Measurements from ENCODE around the gene DNM3.
A peak's percentile ranks its signal among the peaks of the same experiment; 100 is the strongest.

DNM3 gene

GRCh38 chr1:172254521-172255222 is 413.4 kb downstream of the DNM3 start:
- no peak for DNase-seq

DNA sequence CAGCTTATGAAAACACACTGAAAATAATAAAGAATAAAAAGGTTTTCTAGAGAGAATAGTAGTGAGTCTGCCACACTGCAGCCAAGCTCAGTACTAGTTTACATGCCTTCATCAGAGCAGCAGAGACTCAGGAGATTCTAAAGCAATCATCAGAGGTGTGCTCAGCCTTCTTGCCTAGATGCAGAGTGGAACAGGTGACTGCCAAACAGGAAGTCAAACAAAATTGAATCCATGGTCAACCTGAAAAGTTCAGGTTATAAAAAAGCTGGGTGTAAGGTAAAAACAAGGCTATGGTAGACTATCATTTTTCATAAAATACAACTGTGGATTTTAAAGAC is 413.9 kb downstream of the DNM3 start:
- no peak for DNase-seq

DNA sequence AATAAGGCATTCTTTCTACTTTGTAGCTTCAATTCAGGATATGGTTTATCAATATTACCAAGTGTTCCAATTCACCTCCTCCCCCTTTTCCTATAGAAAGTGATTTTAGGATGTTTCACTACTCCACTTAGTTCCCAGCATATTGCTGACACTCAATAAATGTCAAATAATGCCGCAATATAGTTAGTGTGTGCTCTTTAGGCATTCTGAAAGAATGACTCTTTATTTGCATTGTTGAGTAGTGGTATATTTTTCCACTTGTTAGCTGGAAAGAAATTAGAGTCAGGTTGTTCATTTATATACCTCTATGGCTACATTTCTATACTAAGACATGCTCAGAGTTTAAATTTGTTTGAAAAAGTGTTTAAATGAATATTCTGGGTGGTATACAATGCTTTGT is 424.6 kb downstream of the DNM3 start:
- DNase-seq = no peak

GRCh38 chr1:172266528-172267174 is 425.4 kb downstream of the DNM3 start:
- DNase-seq = peak; percentile 69

- DNase-seq = no peak
Measured at GRCh38 chr1:172268237-172268636, 426.9 kb downstream of the DNM3 start.

DNA sequence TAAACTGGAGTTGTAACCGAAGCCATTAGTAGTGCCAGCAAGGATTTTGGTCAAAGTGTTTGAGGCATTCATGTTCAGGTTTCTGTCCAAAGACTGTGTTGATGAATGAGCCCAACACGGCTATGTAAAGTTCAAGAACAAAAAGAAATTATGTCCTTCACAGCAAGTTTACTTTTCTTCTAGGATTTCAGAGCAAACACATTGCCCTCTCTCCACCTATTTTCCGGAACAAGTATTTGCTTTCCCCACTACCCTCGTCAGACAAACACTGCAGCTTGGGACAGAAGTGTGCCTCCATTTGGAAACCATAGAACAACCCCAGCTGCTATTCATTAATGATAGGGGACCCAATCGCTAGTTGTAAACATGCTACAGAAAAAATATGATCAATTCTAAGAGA is 427.8 kb downstream of the DNM3 start:
- DNase-seq = no peak

- DNase-seq = peak; percentile 7
Measured at GRCh38 chr1:172269644-172270043, 428.3 kb downstream of the DNM3 start.

DNA sequence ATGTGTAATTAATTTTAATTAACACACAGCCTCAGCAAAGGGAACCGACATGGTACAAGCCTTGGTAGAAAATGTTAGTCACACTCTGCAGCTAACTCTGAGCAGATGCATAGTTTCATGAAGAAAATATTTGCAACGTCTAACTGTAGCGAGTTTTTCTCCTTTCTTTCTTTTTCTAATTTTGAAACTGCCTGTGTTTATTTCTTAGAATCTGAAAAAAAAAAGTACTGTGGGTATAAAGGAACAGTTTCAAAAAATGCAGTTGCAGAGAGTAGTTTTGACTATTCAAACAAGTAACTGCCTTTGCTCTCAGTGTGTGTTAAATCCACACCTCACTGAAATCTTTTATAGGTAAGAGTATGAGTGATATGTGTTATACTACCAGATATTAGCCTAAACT is 429.3 kb downstream of the DNM3 start:
- no peak for DNase-seq

DNA sequence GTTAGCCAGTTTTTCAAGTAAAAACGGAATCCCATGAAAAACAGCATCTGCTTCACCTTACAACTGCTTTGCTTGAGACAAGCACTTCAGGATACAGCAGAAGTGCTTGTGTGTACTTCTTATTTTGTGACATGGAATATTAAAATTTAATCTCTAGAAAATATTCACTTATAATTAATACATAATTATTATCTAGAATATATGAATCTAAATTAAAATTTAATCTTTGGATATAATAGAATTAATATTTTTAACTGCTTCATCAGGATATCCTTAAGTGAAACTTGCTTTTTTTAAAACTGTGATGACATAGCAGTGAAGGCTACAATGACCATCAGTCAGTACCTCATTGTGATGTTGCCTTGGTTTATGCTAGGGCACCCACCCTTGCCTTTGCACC is 430.8 kb downstream of the DNM3 start:
- DNase-seq = no peak

DNA sequence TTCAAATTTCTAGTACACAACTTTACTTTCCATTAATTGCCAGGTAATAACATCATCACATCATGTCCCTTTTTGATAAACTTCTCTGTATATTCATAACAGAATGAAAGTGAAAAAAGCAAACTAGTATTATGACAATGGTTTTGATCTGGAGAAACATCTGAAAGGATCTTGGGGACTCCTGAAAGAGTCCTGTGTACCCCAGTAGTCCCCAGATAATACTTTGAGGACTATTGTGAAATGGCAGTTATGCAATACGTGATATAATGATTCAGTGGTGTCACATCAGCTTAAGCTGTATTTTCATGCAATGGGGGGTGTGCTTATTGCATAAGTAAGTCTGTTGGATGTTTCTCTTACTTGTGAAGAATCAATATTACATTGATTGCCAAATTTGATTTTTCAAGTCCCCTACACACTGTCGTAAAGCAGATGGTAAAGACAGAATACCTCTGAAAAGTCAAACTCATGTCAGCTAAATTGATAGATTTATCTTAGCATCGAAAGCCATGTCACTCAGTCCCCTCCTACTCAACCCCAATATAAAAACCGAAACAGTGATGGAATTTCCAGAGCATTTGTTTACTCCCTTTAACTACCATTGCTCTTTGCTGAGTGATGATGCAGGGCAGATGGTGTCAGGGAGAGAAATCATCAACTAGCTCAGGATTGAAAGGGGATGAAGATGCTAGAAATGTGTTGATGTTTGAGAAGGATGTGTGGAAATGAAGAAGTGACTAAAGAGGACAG is 432.5 kb downstream of the DNM3 start:
- no peak for DNase-seq

GRCh38 chr1:172275478-172275877 is 434.2 kb downstream of the DNM3 start:
- DNase-seq = no peak

GRCh38 chr1:172276120-172276818 is 435.0 kb downstream of the DNM3 start:
- DNase-seq = no peak

GRCh38 chr1:172277275-172277674 is 436.0 kb downstream of the DNM3 start:
- DNase-seq = no peak

DNA sequence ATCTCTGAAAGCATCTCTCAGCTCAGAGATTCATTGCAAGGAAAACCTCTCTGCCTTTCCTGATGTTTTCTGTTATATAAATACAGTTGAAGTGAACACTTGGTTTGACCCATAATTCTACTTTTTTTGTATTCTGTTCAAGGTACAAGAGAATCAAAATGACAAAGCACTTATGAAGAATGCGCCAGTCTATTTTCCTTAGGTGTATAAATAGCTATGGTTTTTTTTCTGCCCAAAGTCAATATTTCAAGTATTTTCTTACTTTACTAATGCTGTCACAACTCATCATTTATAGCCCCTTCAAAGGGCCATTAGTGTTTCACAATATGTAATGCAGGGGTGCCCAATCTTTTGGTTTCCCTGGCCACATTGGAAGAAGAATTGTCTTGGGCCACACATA is 436.7 kb downstream of the DNM3 start:
- no peak for DNase-seq

- no peak for DNase-seq
Measured at GRCh38 chr1:172278478-172278877, 437.2 kb downstream of the DNM3 start.

DNA sequence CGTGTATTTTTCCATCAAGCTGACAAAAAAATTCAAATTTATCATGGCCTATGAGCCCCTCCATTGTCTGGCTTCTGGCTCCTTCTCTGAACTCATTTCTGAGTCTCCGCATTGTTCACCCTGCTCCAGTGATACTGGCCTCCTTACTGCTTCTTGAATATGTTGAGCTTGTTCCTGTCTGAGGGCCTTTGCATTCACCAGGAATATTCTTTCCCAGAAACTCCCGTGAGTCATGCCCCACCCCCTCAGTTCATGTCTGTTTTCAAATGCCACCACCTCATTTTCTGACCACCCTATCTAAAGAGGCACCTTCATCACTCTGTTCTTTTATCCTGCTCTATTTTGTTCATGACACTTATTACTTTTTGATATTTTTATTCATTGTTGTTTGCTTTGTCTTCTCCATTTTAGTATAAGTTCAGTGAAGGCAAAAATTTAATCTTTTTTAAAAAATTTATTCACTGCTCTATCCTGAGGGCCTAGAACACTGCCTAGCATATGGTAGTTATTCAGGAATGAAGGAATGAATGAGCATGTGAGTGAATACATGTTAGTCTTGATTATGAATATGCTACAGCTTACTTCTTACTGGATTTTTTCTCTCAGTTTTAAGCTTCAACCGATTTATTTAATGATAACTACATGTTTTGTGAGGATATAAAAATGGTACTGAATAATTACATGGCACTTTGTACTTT is 438.8 kb downstream of the DNM3 start:
- no peak for DNase-seq

GRCh38 chr1:172283766-172284165 is 442.5 kb downstream of the DNM3 start:
- no peak for DNase-seq

DNA sequence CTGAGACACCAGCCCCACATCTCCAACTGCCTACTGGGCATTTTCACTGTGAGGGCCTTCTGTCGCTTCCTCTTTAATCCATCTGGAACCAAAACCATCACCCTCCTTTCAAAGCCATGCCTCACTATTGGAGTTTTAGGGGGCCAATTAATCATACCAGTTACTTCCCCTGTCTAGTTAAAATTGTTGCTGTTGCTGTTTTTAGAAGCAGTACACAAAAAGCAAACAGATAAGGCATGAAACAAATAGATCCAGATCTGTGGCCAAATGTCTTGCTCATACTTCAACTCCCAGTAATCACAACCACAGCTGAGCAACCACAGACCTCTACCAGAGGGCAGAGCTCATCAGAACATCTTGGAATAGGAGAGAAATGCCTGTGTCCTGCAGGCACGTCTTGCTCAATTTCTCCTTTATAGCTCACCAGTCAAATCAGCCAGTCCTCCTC is 445.4 kb downstream of the DNM3 start:
- no peak for DNase-seq

GRCh38 chr1:172287208-172287607 is 445.9 kb downstream of the DNM3 start:
- DNase-seq = no peak

GRCh38 chr1:172288581-172288980 is 447.3 kb downstream of the DNM3 start:
- no peak for DNase-seq

- no peak for DNase-seq
Measured at GRCh38 chr1:172289448-172289847, 448.1 kb downstream of the DNM3 start.

GRCh38 chr1:172292840-172293239 is 451.5 kb downstream of the DNM3 start:
- DNase-seq = no peak

- no peak for DNase-seq
Measured at GRCh38 chr1:172293429-172293828, 452.1 kb downstream of the DNM3 start.

All from stimulated activated CD4-positive, alpha-beta T cell treated with anti-CD3 and anti-CD28 coated beads, Interleukin-15, amount 100 ng/mL, for 24 hours (primary cell).